HepG2 (cell line): ENCODE results near the gene SEMA7A. TPM values are rescaled to one million over a fixed set of nuclear protein-coding genes. Genes with fewer than 3 reads are reported as not detected.

Experiments
- ATAC-seq: fragments of 200-7000 bp; cut with Tn5 transposase; 3 replicates; pipeline ENCODE4 v1.9.1; 2020; ENCODE audit warnings: mild to moderate bottlenecking, moderate library complexity
- BruUV-seq: library from RNA; stranded (reverse); fragments of 400-500 nt; replicated peaks from 2 replicates; lab custom pipeline; 2021; lab: Mats Ljungman, UMichigan
- CTCF ChIA-PET: fragments of 300-600 bp; formaldehyde crosslinking; extraction: SDS; loops from one replicate; lab custom pipeline; 2021; ENCODE audit warnings: low total read pairs, inconsistent platforms, low intra/inter-chr PET ratio; lab: Yijun Ruan, JAX
- POLR2A ChIA-PET: fragments of 350-600 bp; sonication (Branson Sonifier 250); formaldehyde crosslinking; loops from one replicate; lab custom pipeline; 2020; ENCODE audit warnings: antibody characterized with exemption, inconsistent platforms; lab: Yijun Ruan, JAX
- DNase-seq: peaks from one replicate; pipeline ENCODE4 v3.0.0-alpha.2; 2015; ENCODE audit warnings: low spot score
- FAIRE-seq: peaks from 3 replicates; lab custom pipeline; 2011; peaks lifted over from hg19 to GRCh38; lab: Jason Lieb, UNC
- H2AFZ ChIP-seq: one replicate; pipeline ENCODE4 v1.6.1; 2011; ENCODE audit warnings: low read length, inconsistent platforms
- H3K27ac ChIP-seq: fragments of 300-600 bp; 3 replicates; pipeline ENCODE4 v1.8.0; 2011; ENCODE audit warnings: mixed run types, mild to moderate bottlenecking, mixed read lengths, low read length, inconsistent platforms; ENCODE audit not compliant: insufficient read depth; ENCODE audit errors: extremely low read length
- H3K27me3 ChIP-seq, 2 experiments: fragments of 200-600 bp in 1 of 2; 2 replicates in 1 of 2; 3 replicates in 1 of 2; pipeline versions ENCODE4 v1.6.0 to v1.8.0; 2011; ENCODE audit warnings: low read length in 2 of 2, mild to moderate bottlenecking in 2 of 2, moderate library complexity in 2 of 2, inconsistent platforms in 1 of 2; ENCODE audit not compliant: insufficient read depth in 2 of 2, control insufficient read depth in 1 of 2
- H3K36me3 ChIP-seq, 2 experiments: fragments of 200-600 bp in 1 of 2; replicated peaks in 1 of 2; 2 replicates in 1 of 2; 3 replicates in 1 of 2; pipeline versions ENCODE4 v1.5.1 to v1.8.0; 2011; ENCODE audit warnings: low read length in 2 of 2, inconsistent platforms in 1 of 2; ENCODE audit not compliant: insufficient read depth in 2 of 2, control insufficient read depth in 1 of 2
- H3K4me1 ChIP-seq: 2 replicates; pipeline ENCODE4 v1.5.1; 2012; ENCODE audit warnings: low read length, inconsistent platforms; ENCODE audit not compliant: insufficient read depth
- H3K4me2 ChIP-seq: 2 replicates; pipeline ENCODE4 v1.6.0; 2011; ENCODE audit warnings: low read depth, low read length, inconsistent platforms
- H3K4me3 ChIP-seq, 3 experiments: fragments of 200-600 bp in 1 of 3; sonication (generic), shearing (Covaris generic) in 1 of 3; replicated peaks in 1 of 3; 2 replicates each; pipeline ENCODE4 v1.5.1; 2011 to 2016; ENCODE audit warnings: low read length in 3 of 3, inconsistent platforms in 2 of 3, low read depth in 2 of 3, mild to moderate bottlenecking in 2 of 3, control low read depth in 1 of 3, mixed read lengths in 1 of 3; ENCODE audit not compliant: insufficient read depth in 1 of 3
- H3K79me2 ChIP-seq: one replicate; pipeline ENCODE4 v1.6.1; 2011; ENCODE audit warnings: low read length, inconsistent platforms; ENCODE audit not compliant: insufficient read depth
- H3K9ac ChIP-seq: 2 replicates; pipeline ENCODE4 v1.6.0; 2011; ENCODE audit warnings: mild to moderate bottlenecking, low read depth, low read length, inconsistent platforms; ENCODE audit not compliant: insufficient read depth
- H3K9me3 ChIP-seq: 2 replicates; pipeline ENCODE4 v1.5.1; 2012; ENCODE audit warnings: mild to moderate bottlenecking, low read length
- H4K20me1 ChIP-seq: 2 replicates; pipeline ENCODE4 v1.6.0; 2011; ENCODE audit warnings: inconsistent platforms, mild to moderate bottlenecking, low read length, moderate library complexity; ENCODE audit not compliant: insufficient read depth
- GABPB1 ChIP-seq: IDR thresholded peaks from 2 replicates; pipeline ENCODE4 v1.6.1; 2016; ENCODE audit warnings: mild to moderate bottlenecking, missing genetic modification reagents, moderate library complexity, missing compliant biosample characterization
- HNRNPL ChIP-seq: fragments of 200-400 bp; formaldehyde crosslinking; IDR thresholded peaks from 2 replicates; pipeline ENCODE4 v1.6.1; 2017; ENCODE audit warnings: mild to moderate bottlenecking, low read depth, low read length
- IRF1 ChIP-seq: sonication (generic); formaldehyde crosslinking; IDR thresholded peaks from 2 replicates; pipeline ENCODE4 v1.4.0; 2020; ENCODE audit warnings: low read depth, mild to moderate bottlenecking, missing genetic modification reagents
- MED13 ChIP-seq: sonication (generic); formaldehyde crosslinking; IDR thresholded peaks from 2 replicates; pipeline ENCODE4 v1.5.0; 2020; ENCODE audit warnings: missing genetic modification reagents
- NR2F6 ChIP-seq, 2 experiments: IDR thresholded peaks; 2 replicates each; pipeline ENCODE4 v1.6.1; 2016; ENCODE audit warnings: antibody characterized with exemption in 1 of 2, mild to moderate bottlenecking in 1 of 2
- SNAI1 ChIP-seq: sonication (generic); formaldehyde crosslinking; IDR thresholded peaks from 2 replicates; pipeline ENCODE4 v1.5.0; 2020; ENCODE audit warnings: mild to moderate bottlenecking, missing genetic modification reagents, borderline replicate concordance
- ZNF256 ChIP-seq: sonication (generic); formaldehyde crosslinking; conservative IDR thresholded peaks from 2 replicates; pipeline ENCODE4 v1.4.0; 2020; ENCODE audit warnings: missing genetic modification reagents
- ZNF687 ChIP-seq: sonication (generic); formaldehyde crosslinking; IDR thresholded peaks from 2 replicates; pipeline ENCODE4 v1.5.1; 2020; ENCODE audit warnings: mild to moderate bottlenecking, missing genetic modification reagents, moderate library complexity
- ZNF768 ChIP-seq: sonication (generic); formaldehyde crosslinking; IDR thresholded peaks from 2 replicates; pipeline ENCODE4 v1.4.0; 2020; ENCODE audit warnings: missing genetic modification reagents
- WGBS: methylation state at CpG from one replicate; pipeline ENCODE4 v1.1.6; 2017; ENCODE audit warnings: low lambda C conversion rate; 5-methylcytosine and 5-hydroxymethylcytosine counted together
- in situ Hi-C: cut with HindIII; loops from 2 replicates; pipeline ENCODE4 v1.10.0; 2017; ENCODE audit warnings: low pct_unique_long_range_greater_than_20kb; ENCODE audit not compliant: extremely low pct_ligation_motif_present
- intact Hi-C: fragments of 100-400 bp; cut with micrococcal nuclease; formaldehyde crosslinking; loops from one replicate; pipeline ENCODE4 v1.10.0; 2022; ENCODE audit not compliant: unreplicated experiment
- polyA plus RNA-seq, 8 experiments: library from polyadenylated mRNA; depleted of rRNA in 3 of 8; stranded (reverse) in 7 of 8; unstranded in 1 of 8; fragments of >200 nt; fragmentation: Illumina TruSeq in 4 of 8; extraction: Trizol in 4 of 8; gene quantifications; 2 replicates each; pipeline versions ENCODE4 v1.2.1 to v1.2.3, GENCODE V29; 2011 to 2016; ENCODE audit warnings: low read depth in 4 of 8, missing spikeins in 1 of 8, mixed read lengths in 1 of 8; ENCODE audit not compliant: insufficient read depth in 1 of 8
- total RNA-seq, 5 experiments: library from RNA; depleted of rRNA; stranded (reverse); fragments of >200 nt; fragmentation: Illumina TruSeq; extraction: Trizol; gene quantifications; 2 replicates each; pipeline ENCODE4 v1.2.3, GENCODE V29; 2016; ENCODE audit warnings: low read depth in 1 of 5
- TF ChIP-seq, protein P1 (sequence below): sonication (generic); formaldehyde crosslinking; IDR thresholded peaks from 2 replicates; pipeline ENCODE4 v1.4.0; 2020; ENCODE audit warnings: missing genetic modification reagents; ENCODE audit errors: not compliant biosample characterization

Gene SEMA7A
- total and polyA plus RNA-seq, 2 of the 13 experiments (the other 11 are each of a cell fraction or from before 2014, with no cell fraction given): 9.0 to 15.8 TPM

DNA sequence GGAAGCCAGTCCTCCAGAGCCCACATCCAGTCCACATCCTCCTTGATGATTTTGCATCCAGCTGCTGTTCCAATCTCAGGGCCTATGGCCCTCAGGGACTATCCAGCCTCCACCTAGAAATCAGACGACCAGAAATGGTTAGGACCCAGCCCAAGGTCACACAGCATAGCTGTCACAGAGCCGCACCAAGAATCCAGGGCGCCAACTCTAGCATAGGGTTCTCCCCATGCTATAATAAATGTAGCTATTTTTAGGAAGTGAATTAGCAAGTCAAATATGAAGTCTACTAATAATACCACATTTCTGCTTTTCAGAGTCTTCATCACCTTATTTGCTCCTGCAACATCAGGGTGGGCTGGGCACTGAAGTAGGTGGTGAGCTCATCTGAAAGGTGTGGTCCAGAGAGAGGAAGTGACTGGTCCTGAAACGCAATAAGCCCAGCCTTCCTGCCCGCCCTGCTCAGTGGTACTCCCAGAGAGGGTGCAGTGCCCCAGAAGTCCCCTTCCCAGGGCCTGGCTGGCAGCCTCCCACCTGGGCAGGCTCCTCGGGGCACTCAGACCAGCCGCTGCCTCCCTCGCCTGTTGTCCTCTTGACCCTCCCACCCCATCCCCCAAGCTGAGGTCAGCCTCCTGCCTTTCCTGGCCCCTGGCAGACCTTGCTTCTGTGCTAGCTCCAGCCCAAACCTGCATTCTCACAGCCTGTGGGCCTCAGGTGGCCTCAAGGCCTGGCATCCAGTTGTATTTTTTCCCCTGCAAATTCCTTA, 48.7 kb downstream of the SEMA7A start:
- 28% methylated on average over 6 of the region's 8 CpGs for WGBS
- peaks cover 3 to 16% of the 10 kb centered on the region in 2 experiments; a peak in 3 of 5 replicates for H3K27me3 ChIP-seq
- intact Hi-C loops (loop anchor here (2.0 kb wide), 1 partner anchor 76 kb away; the partner anchor contains the start of gene UBL7), in situ Hi-C loops (loop anchor here (5.0 kb wide), 2 partner anchors 47 to 102 kb away; partner anchors contain the start of gene SEMA7A)
- no peak for FAIRE-seq
- no peaks in the 10 kb centered on the region for H3K9me3 ChIP-seq
- no peak overlapping the region for H3K27ac ChIP-seq
- H3K4me3 ChIP-seq: peak overlapping the region in 1 of 3 experiments; percentile 23; a peak in 1 of 6 replicates
- H3K36me3 ChIP-seq: no peaks in the 10 kb centered on the region
- H3K4me2 ChIP-seq: peak overlapping the region; percentile 59
- no peak; the same call in 2 of the 3 replicates for ATAC-seq
- H3K4me1 ChIP-seq: peaks cover 88% of the 10 kb centered on the region
- H3K9ac ChIP-seq: no peak overlapping the region
- no TSS peak for BruUV-seq
- H2AFZ ChIP-seq: no peak overlapping the region
- no peaks in the 10 kb centered on the region for H4K20me1 ChIP-seq
- ChIA-PET POLR2A (interaction anchor here (0.6 to 8.8 kb wide), 11 partner anchors 9 to 390 kb away, joined by 3 to 124 read pairs (median 4); partner anchors contain the start of genes PML, SEMA7A and UBL7), CTCF (no interaction called here)
- H3K79me2 ChIP-seq: no peaks in the 10 kb centered on the region
- TF ChIP-seq IRF1 (CRISPR knock-in tag): no peak
- TF ChIP-seq NR2F6 (IDR thresholded peaks at IDR 0.05): 0 out of 2 replicates have a peak, but pooled peaks have one; percentile 18
- TF ChIP-seq NR2F6 (CRISPR knock-in tag; IDR thresholded peaks at IDR 0.05): peak; percentile 44; the same call in 1 of the 2 replicates
- no peak for TF ChIP-seq MED13 (CRISPR knock-in tag)
- 0 out of 2 replicates have a peak, but pooled peaks have one; percentile 21 for TF ChIP-seq GABPB1 (CRISPR knock-in tag)
- TF ChIP-seq, protein P1, sequence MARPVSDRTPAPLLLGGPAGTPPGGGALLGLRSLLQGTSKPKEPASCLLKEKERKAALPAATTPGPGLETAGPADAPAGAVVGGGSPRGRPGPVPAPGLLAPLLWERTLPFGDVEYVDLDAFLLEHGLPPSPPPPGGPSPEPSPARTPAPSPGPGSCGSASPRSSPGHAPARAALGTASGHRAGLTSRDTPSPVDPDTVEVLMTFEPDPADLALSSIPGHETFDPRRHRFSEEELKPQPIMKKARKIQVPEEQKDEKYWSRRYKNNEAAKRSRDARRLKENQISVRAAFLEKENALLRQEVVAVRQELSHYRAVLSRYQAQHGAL (CRISPR knock-in tag): no peak
- TF ChIP-seq ZNF687 (CRISPR knock-in tag): peak; percentile 28; the same call in 1 of the 2 replicates
- TF ChIP-seq ZNF256 (CRISPR knock-in tag): no peak
- TF ChIP-seq HNRNPL: 0 out of 2 replicates have a peak, but pooled peaks have one; percentile 54
- TF ChIP-seq SNAI1 (CRISPR knock-in tag): no peak
- TF ChIP-seq ZNF768: peak; percentile 92
- DNase-seq: no peak
